GM06990 (cell line): ENCODE measurements around the gene GPC2.
"Not testable (repeated sequence)": the region's sequence is repeated elsewhere in the genome, so short reads cannot be mapped to it uniquely, and the experiment has no call there.

Source experiments
- DNase-seq: peaks from one replicate; pipeline ENCODE4 v3.0.0-alpha.2; 2011; ENCODE audit not compliant: insufficient read length; ENCODE audit errors: extremely low read depth
- H3K27me3 ChIP-seq: replicated peaks from 2 replicates; pipeline ENCODE4 v1.6.0; 2011; ENCODE audit warnings: low read length; ENCODE audit not compliant: control insufficient read depth, insufficient read depth
- H3K36me3 ChIP-seq: 2 replicates; pipeline ENCODE4 v1.5.1; 2011; ENCODE audit warnings: low read length; ENCODE audit not compliant: control insufficient read depth, insufficient read depth
- H3K4me3 ChIP-seq: replicated peaks from 2 replicates; pipeline ENCODE4 v1.5.1; 2011; ENCODE audit warnings: low read depth, mild to moderate bottlenecking, control low read depth, low read length
- TF ChIP-seq, protein P1 (sequence below): IDR thresholded peaks from 2 replicates; pipeline ENCODE4 v1.5.1; 2011; ENCODE audit warnings: low read length, control low read depth, mild to moderate bottlenecking, inconsistent platforms; ENCODE audit not compliant: insufficient read depth, poor library complexity, severe bottlenecking

GPC2 gene

DNA sequence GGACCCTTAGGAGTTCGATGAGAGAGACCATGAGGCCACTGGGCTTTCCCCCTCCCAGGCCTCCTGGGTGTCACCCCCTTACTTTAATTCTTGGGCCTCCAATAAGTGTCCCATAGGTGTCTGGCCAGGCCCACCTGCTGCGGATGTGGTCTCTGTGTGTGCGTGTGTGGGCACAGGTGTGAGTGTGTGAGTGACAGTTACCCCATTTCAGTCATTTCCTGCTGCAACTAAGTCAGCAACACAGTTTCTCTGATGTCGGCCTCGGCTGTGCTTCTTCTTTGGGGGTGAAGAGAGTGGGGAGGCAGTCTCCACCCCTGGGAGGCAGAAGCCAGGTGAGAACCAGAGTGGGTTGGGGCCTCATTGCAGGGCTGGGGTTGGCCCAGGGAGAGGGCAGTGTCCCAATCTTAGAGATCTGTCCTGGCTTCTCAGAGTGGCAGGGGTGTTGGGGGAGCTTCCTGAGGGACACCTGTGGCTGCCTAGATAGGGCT, 44.1 kb upstream of the GPC2 start:
- DNase-seq, result peak; percentile 86
- Histone ChIP-seq H3K36me3 (peaks cover 17% of the 10 kb centered on the region), H3K4me3 (peak overlapping the region; percentile 79), H3K27me3 (no peaks in the 10 kb centered on the region)
- TF ChIP-seq, protein P1, sequence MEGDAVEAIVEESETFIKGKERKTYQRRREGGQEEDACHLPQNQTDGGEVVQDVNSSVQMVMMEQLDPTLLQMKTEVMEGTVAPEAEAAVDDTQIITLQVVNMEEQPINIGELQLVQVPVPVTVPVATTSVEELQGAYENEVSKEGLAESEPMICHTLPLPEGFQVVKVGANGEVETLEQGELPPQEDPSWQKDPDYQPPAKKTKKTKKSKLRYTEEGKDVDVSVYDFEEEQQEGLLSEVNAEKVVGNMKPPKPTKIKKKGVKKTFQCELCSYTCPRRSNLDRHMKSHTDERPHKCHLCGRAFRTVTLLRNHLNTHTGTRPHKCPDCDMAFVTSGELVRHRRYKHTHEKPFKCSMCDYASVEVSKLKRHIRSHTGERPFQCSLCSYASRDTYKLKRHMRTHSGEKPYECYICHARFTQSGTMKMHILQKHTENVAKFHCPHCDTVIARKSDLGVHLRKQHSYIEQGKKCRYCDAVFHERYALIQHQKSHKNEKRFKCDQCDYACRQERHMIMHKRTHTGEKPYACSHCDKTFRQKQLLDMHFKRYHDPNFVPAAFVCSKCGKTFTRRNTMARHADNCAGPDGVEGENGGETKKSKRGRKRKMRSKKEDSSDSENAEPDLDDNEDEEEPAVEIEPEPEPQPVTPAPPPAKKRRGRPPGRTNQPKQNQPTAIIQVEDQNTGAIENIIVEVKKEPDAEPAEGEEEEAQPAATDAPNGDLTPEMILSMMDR, result no peak

DNA sequence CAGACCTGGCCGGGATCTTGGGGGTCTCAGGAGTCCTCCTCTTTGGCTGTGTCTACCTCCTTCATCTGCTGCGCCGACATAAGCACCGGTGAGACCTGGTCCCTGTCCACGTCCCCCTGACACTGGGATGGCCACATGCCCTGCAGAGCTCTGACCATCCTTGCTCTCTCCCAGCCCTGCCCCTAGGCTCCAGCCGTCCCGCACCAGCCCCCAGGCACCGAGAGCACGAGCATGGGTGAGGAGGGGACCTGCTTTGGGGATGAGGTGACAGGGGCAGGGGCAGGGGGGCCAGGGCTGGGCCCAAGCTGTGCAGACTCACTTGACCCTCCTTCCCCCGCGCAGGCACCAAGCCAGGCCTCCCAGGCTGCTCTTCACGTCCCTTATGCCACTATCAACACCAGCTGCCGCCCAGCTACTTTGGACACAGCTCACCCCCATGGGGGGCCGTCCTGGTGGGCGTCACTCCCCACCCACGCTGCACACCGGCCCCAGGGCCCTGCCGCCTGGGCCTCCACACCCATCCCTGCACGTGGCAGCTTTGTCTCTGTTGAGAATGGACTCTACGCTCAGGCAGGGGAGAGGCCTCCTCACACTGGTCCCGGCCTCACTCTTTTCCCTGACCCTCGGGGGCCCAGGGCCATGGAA, 43.5 kb upstream of the GPC2 start:
- TF ChIP-seq, protein P1, result no peak
- H3K36me3 ChIP-seq, result peaks cover 17% of the 10 kb centered on the region
- peak overlapping the region; percentile 79 for H3K4me3 ChIP-seq
- H3K27me3 ChIP-seq, result no peaks in the 10 kb centered on the region
- peak; percentile 31 for DNase-seq

- peak; percentile 51 for DNase-seq
- peak within 1 kb of the TSS; percentile 79 for H3K4me3 ChIP-seq
- H3K36me3 ChIP-seq, result peaks cover 17% of the 10 kb centered on the region
Observed at GRCh38 chr7:100219801-100220585, 42.8 kb upstream of the GPC2 start, which contains the start of gene PVRIG. PVRIG (plus strand) TSS chr7:100219949; CDS start chr7:100219971, 22 bp downstream.

GRCh38 chr7:100219271-100219737, 42.1 kb upstream of the GPC2 start:
- H3K36me3 ChIP-seq, result peaks cover 16% of the 10 kb centered on the region
- peak overlapping the region; percentile 79 for H3K4me3 ChIP-seq
- H3K27me3 ChIP-seq, result no peaks in the 10 kb centered on the region
- DNase-seq, result peak; percentile 40
- TF ChIP-seq, protein P1, result no peak

More at GRCh38 chr7:100219801-100220585, 42.8 kb upstream of the GPC2 start, which contains the start of gene PVRIG:
- not testable (repeated sequence) for H3K27me3 ChIP-seq

- not testable (repeated sequence) for H3K27me3 ChIP-seq, DNase-seq, H3K36me3 ChIP-seq, H3K4me3 ChIP-seq
- TF ChIP-seq, protein P1, result peak; percentile 32
Observed at GRCh38 chr7:100217934-100218333, 40.8 kb upstream of the GPC2 start.

- TF ChIP-seq, protein P1, result no peak
- no peak for DNase-seq
- H3K4me3 ChIP-seq, result no peak overlapping the region
- no peaks in the 10 kb centered on the region for H3K27me3 ChIP-seq
- no peaks in the 10 kb centered on the region for H3K36me3 ChIP-seq
Observed at GRCh38 chr7:100215895-100216294, 38.7 kb upstream of the GPC2 start.
